ENCODE measurements around the gene TXNDC12. TPM values are rescaled to one million over a fixed set of nuclear protein-coding genes. Genes with fewer than 3 reads are reported as not detected.
"Not testable (repeated sequence)": the region's sequence is repeated elsewhere in the genome, so short reads cannot be mapped to it uniquely, and the experiment has no call there.

TXNDC12 gene
- total RNA-seq, 1 donor from 2014 or later: 83.6 TPM

GRCh38 chr1:52080014-52080415 is 25.0 kb upstream of the TXNDC12 start:
- H3K36me3 Mint-ChIP-seq (ENCODE audit: insufficient read depth): peaks cover 10% of the 10 kb centered on the region
- no peaks in the 10 kb centered on the region for H3K9me3 Mint-ChIP-seq (ENCODE audit: low read depth)
- no peaks in the 10 kb centered on the region for H3K27me3 Mint-ChIP-seq
- peaks cover 9% of the 10 kb centered on the region for H3K4me1 Mint-ChIP-seq (ENCODE audit: low read depth)
- peak overlapping the region; percentile 94 for H3K27ac Mint-ChIP-seq
- TF ChIP-seq CTCF (IDR thresholded peaks at IDR 0.05; ENCODE audit: unreplicated experiment): no peak
- no peak for DNase-seq (ENCODE audit: low spot score, unreplicated experiment)
- peak overlapping the region; percentile 26 for H3K4me3 Mint-ChIP-seq (ENCODE audit: low read depth)

- DNase-seq (ENCODE audit: low spot score, unreplicated experiment); H3K9me3 Mint-ChIP-seq (ENCODE audit: low read depth); H3K27ac Mint-ChIP-seq; H3K4me3 Mint-ChIP-seq (ENCODE audit: low read depth); H3K27me3 Mint-ChIP-seq; H3K4me1 Mint-ChIP-seq (ENCODE audit: low read depth): not testable (repeated sequence)
- H3K36me3 Mint-ChIP-seq (ENCODE audit: insufficient read depth): peaks cover 13% of the 10 kb centered on the region
These were observed 22.3 kb upstream of the TXNDC12 start for GRCh38 chr1:52077277-52077676.

- H3K27me3 Mint-ChIP-seq: no peaks in the 10 kb centered on the region
- no peak for DNase-seq (ENCODE audit: low spot score, unreplicated experiment)
- peak overlapping the region; percentile 67 for H3K27ac Mint-ChIP-seq
- H3K4me1 Mint-ChIP-seq (ENCODE audit: low read depth): no peaks in the 10 kb centered on the region
- TF ChIP-seq CTCF (IDR thresholded peaks at IDR 0.05; ENCODE audit: unreplicated experiment): no peak
- no peaks in the 10 kb centered on the region for H3K9me3 Mint-ChIP-seq (ENCODE audit: low read depth)
- peaks cover 11% of the 10 kb centered on the region for H3K36me3 Mint-ChIP-seq (ENCODE audit: insufficient read depth)
- no peak overlapping the region for H3K4me3 Mint-ChIP-seq (ENCODE audit: low read depth)
These were observed 17.3 kb upstream of the TXNDC12 start for GRCh38 chr1:52072291-52072690.

GRCh38 chr1:52070704-52071103 is 15.7 kb upstream of the TXNDC12 start:
- no peaks in the 10 kb centered on the region for H3K27me3 Mint-ChIP-seq
- no peaks in the 10 kb centered on the region for H3K4me1 Mint-ChIP-seq (ENCODE audit: low read depth)
- no peak overlapping the region for H3K4me3 Mint-ChIP-seq (ENCODE audit: low read depth)
- no peak for DNase-seq (ENCODE audit: low spot score, unreplicated experiment)
- H3K9me3 Mint-ChIP-seq (ENCODE audit: low read depth): no peaks in the 10 kb centered on the region
- peak overlapping the region; percentile 5 for H3K27ac Mint-ChIP-seq
- no peak for TF ChIP-seq CTCF (IDR thresholded peaks at IDR 0.05; ENCODE audit: unreplicated experiment)
- H3K36me3 Mint-ChIP-seq (ENCODE audit: insufficient read depth): peaks cover 11% of the 10 kb centered on the region

- Mint-ChIP-seq H3K4me3 (ENCODE audit: low read depth) (no peak overlapping the region), H3K27me3 (no peaks in the 10 kb centered on the region), H3K27ac (no peak overlapping the region), H3K9me3 (ENCODE audit: low read depth) (no peaks in the 10 kb centered on the region), H3K4me1 (ENCODE audit: low read depth) (peaks cover 14% of the 10 kb centered on the region), H3K36me3 (ENCODE audit: insufficient read depth) (peaks cover 19% of the 10 kb centered on the region)
- DNase-seq (ENCODE audit: low spot score, unreplicated experiment): no peak
- no peak for TF ChIP-seq CTCF (IDR thresholded peaks at IDR 0.05; ENCODE audit: unreplicated experiment)
These were observed 8.2 kb upstream of the TXNDC12 start for GRCh38 chr1:52063192-52063591.

GRCh38 chr1:52060822-52061221 is 5.8 kb upstream of the TXNDC12 start:
- no peak for DNase-seq (ENCODE audit: low spot score, unreplicated experiment)
- Mint-ChIP-seq H3K9me3 (ENCODE audit: low read depth) (no peaks in the 10 kb centered on the region), H3K27me3 (no peaks in the 10 kb centered on the region), H3K36me3 (ENCODE audit: insufficient read depth) (peaks cover 17% of the 10 kb centered on the region), H3K27ac (no peak overlapping the region), H3K4me1 (ENCODE audit: low read depth) (peaks cover 25% of the 10 kb centered on the region), H3K4me3 (ENCODE audit: low read depth) (no peak overlapping the region)
- no peak for TF ChIP-seq CTCF (IDR thresholded peaks at IDR 0.05; ENCODE audit: unreplicated experiment)
